Neuronal stem cell (in vitro differentiated cells): ENCODE results near the gene SH2D4B.
A peak's percentile ranks its signal among the peaks of the same experiment; 100 is the strongest.

Source experiments
- DNase-seq: peaks from one replicate; pipeline ENCODE4 v3.0.0-alpha.2; 2013; ENCODE audit warnings: low spot score
- H2AFZ ChIP-seq: one replicate; pipeline ENCODE4 v1.6.1; 2013; ENCODE audit warnings: mild to moderate bottlenecking, low read length, inconsistent platforms
- H2AK5ac ChIP-seq: 2 replicates; pipeline ENCODE4 v1.6.1; 2013; ENCODE audit warnings: low read depth, mild to moderate bottlenecking, inconsistent platforms, low read length, moderate library complexity, mixed read lengths
- H2BK120ac ChIP-seq: 2 replicates; pipeline ENCODE4 v1.6.1; 2013; ENCODE audit warnings: low read depth, mild to moderate bottlenecking, inconsistent platforms, low read length, moderate library complexity, mixed read lengths
- H2BK12ac ChIP-seq: one replicate; pipeline ENCODE4 v1.6.1; 2013; ENCODE audit warnings: low read length, inconsistent platforms
- H2BK15ac ChIP-seq: 2 replicates; pipeline ENCODE4 v1.6.1; 2013; ENCODE audit warnings: mild to moderate bottlenecking, low read length, inconsistent platforms, mixed read lengths
- H2BK5ac ChIP-seq: one replicate; pipeline ENCODE4 v1.6.1; 2013; ENCODE audit warnings: inconsistent platforms, mild to moderate bottlenecking, low read length, moderate library complexity
- H3K14ac ChIP-seq: one replicate; pipeline ENCODE4 v1.6.1; 2013; ENCODE audit warnings: low read length, inconsistent platforms
- H3K18ac ChIP-seq: 2 replicates; pipeline ENCODE4 v1.6.1; 2013; ENCODE audit warnings: low read length, inconsistent platforms
- H3K23ac ChIP-seq: 2 replicates; pipeline ENCODE4 v1.6.1; 2013; ENCODE audit warnings: low read depth, mild to moderate bottlenecking, mixed read lengths, low read length, inconsistent platforms; ENCODE audit not compliant: poor library complexity
- H3K27ac ChIP-seq: replicated peaks from 3 replicates; pipeline ENCODE4 v1.5.1; 2013; ENCODE audit warnings: low read length, inconsistent platforms
- H3K27me3 ChIP-seq, 3 experiments: 2 replicates each; pipeline ENCODE4 v1.6.1; 2013; ENCODE audit warnings: low read length in 3 of 3, mild to moderate bottlenecking in 2 of 3, inconsistent platforms in 1 of 3, low read depth in 1 of 3, mixed read lengths in 1 of 3, moderate library complexity in 1 of 3; ENCODE audit not compliant: control insufficient read depth in 3 of 3, insufficient read depth in 3 of 3
- H3K36me3 ChIP-seq, 2 donors: replicated peaks in 1 of 2; 2 replicates each; pipeline ENCODE4 v1.6.1; 2013; ENCODE audit warnings: low read length in 2 of 2; ENCODE audit not compliant: control insufficient read depth in 2 of 2, insufficient read depth in 2 of 2
- H3K4ac ChIP-seq: 2 replicates; pipeline ENCODE4 v1.6.1; 2013; ENCODE audit warnings: inconsistent platforms, mild to moderate bottlenecking, low read length, moderate library complexity
- H3K4me1 ChIP-seq, 2 donors: 1 replicate in 1 of 2; 2 replicates in 1 of 2; pipeline ENCODE4 v1.6.1; 2013; ENCODE audit warnings: low read length in 2 of 2, low read depth in 1 of 2; ENCODE audit not compliant: control insufficient read depth in 2 of 2, insufficient read depth in 1 of 2
- H3K4me2 ChIP-seq: one replicate; pipeline ENCODE4 v1.6.1; 2013; ENCODE audit warnings: mild to moderate bottlenecking, low read length, inconsistent platforms; ENCODE audit not compliant: insufficient read depth, poor library complexity, severe bottlenecking
- H3K4me3 ChIP-seq, 2 donors: 2 replicates each; pipeline ENCODE4 v1.5.1; 2013; ENCODE audit warnings: low read length in 2 of 2, mild to moderate bottlenecking in 2 of 2, inconsistent platforms in 1 of 2, moderate library complexity in 1 of 2
- H3K79me1 ChIP-seq: one replicate; pipeline ENCODE4 v1.6.1; 2013; ENCODE audit warnings: low read depth, mild to moderate bottlenecking, inconsistent platforms, low read length, moderate library complexity
- H3K9ac ChIP-seq: one replicate; pipeline ENCODE4 v1.6.1; 2013; ENCODE audit warnings: mild to moderate bottlenecking, low read depth, low read length, inconsistent platforms; ENCODE audit not compliant: poor library complexity
- H3K9me3 ChIP-seq, 2 donors: replicated peaks in 1 of 2; 2 replicates each; pipeline versions ENCODE3 to v1.6.1; 2013; ENCODE audit warnings: low read length in 2 of 2, mild to moderate bottlenecking in 2 of 2, inconsistent platforms in 1 of 2, low read depth in 1 of 2, mixed read lengths in 1 of 2, moderate library complexity in 1 of 2; ENCODE audit not compliant: control insufficient read depth in 2 of 2, insufficient read depth in 1 of 2
- H4K8ac ChIP-seq: one replicate; pipeline ENCODE4 v1.6.1; 2013; ENCODE audit warnings: low read depth, mild to moderate bottlenecking, inconsistent platforms, low read length, moderate library complexity
- H4K91ac ChIP-seq: one replicate; pipeline ENCODE4 v1.6.1; 2013; ENCODE audit warnings: low read length, low read depth, mild to moderate bottlenecking, inconsistent platforms; ENCODE audit not compliant: poor library complexity
- WGBS, 2 donors: extraction: QIAGEN DNeasy Blood & Tissue Kit; methylation state at CpG; one replicate each; pipeline ENCODE4 v1.1.7; 2013; ENCODE audit warnings: missing lambda C conversion rate in 2 of 2, mixed read lengths in 1 of 2; ENCODE audit not compliant: insufficient read length in 2 of 2, insufficient replicate concordance in 1 of 2; ENCODE audit errors: extremely low coverage in 2 of 2; 5-methylcytosine and 5-hydroxymethylcytosine counted together

Gene SH2D4B

DNA sequence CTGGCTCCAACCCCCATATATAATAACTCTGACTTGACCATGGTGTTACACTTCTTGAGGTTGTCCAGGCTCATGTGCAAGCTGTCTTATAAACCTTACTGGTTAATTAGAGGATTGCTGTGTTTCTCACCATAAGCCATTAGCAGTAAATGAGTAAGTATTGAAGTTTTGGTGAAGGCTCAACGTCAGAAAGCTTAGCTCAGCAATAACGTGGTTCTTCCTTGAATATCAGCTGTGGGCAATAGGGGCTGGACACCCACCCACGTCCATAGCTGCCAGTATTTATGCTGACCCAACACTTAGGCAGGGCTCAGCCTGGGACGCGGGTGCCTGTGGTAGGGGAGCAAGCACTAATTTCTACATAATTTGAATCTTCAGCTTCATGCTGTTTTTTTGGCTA lies 134.1 kb downstream of the SH2D4B start:
- Histone ChIP-seq H3K14ac (no peak overlapping the region), H3K27me3 (no peaks in the 10 kb centered on the region), H3K4me3 (no peak overlapping the region), H3K18ac (peak overlapping the region; percentile 44), H4K8ac (no peak overlapping the region), H3K27ac (no peak overlapping the region), H3K9me3 (peaks cover 0 to 1% of the 10 kb centered on the region in 2 donors), H2BK5ac (no peak overlapping the region), H3K4me1 (no peaks in the 10 kb centered on the region), H3K79me1 (no peaks in the 10 kb centered on the region), H2AFZ (no peak overlapping the region), H3K9ac (no peak overlapping the region), H2BK120ac (no peak overlapping the region), H3K36me3 (no peaks in the 10 kb centered on the region), H2BK12ac (no peak overlapping the region), H2BK15ac (no peak overlapping the region), H3K4me2 (no peak overlapping the region), H3K23ac (no peak overlapping the region), H4K91ac (no peak overlapping the region), H2AK5ac (no peak overlapping the region), H3K4ac (no peak overlapping the region)
- no peak for DNase-seq
- no CpG with 5 or more reads among the region's 5 CpGs for whole genome bisulfite sequencing, 2 donors

DNA sequence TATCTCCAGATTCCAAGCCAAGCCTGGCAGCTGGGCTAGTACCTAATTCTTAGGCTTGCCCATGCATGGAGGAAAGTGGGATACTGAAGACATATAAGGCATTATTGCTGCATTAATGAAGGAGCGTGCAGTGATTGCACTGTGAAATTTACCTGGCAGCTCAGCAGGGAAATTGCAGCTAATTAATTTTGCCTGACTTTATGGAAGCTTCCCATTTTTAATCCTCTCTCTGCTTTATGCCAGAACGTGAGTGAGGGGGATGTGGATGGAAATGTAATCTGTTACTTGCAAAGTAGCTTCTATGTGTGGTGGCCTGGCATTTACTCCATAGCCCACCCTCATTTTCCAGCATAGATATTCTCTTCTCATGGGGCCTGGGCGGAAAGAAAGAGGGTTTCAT lies 134.9 kb downstream of the SH2D4B start:
- Histone ChIP-seq H2BK120ac (no peak overlapping the region), H4K8ac (no peak overlapping the region), H3K36me3 (no peaks in the 10 kb centered on the region), H2AFZ (no peak overlapping the region), H2BK15ac (no peak overlapping the region), H4K91ac (no peak overlapping the region), H2AK5ac (no peak overlapping the region), H3K79me1 (no peaks in the 10 kb centered on the region), H3K14ac (no peak overlapping the region), H3K4me1 (no peaks in the 10 kb centered on the region), H3K27me3 (no peaks in the 10 kb centered on the region), H3K4ac (no peak overlapping the region), H2BK5ac (no peak overlapping the region), H3K23ac (no peak overlapping the region), H3K18ac (no peak overlapping the region), H3K9me3 (peaks cover 0 to 1% of the 10 kb centered on the region in 2 donors), H3K27ac (no peak overlapping the region), H3K4me2 (no peak overlapping the region), H2BK12ac (no peak overlapping the region), H3K9ac (no peak overlapping the region), H3K4me3 (no peak overlapping the region)
- DNase-seq: no peak
- WGBS, 2 donors: no CpG with 5 or more reads among the region's 3 CpGs

DNA sequence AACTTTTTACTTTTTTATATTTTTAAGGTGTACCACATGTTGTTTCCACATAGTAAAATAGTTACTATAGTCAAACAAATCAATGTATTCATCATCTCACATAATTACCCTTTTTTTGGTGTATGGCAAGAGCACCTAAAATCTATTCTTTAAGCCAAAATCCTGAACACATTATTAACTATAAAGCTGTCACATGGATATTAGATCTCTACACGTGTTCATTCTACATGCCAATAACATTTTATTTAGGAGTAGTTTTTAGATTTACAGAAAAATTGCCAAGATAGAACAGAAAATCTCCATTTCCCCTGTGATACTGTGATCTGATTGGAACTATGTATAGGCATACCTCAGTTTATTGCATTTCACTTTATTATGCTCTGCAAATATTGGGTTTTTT lies 137.1 kb downstream of the SH2D4B start:
- Histone ChIP-seq H3K4ac (no peak overlapping the region), H2BK12ac (no peak overlapping the region), H3K18ac (no peak overlapping the region), H3K4me3 (no peak overlapping the region), H4K8ac (no peak overlapping the region), H3K4me1 (no peaks in the 10 kb centered on the region), H2BK5ac (no peak overlapping the region), H3K36me3 (no peaks in the 10 kb centered on the region), H2BK15ac (no peak overlapping the region), H3K79me1 (no peaks in the 10 kb centered on the region), H3K9ac (no peak overlapping the region), H2AFZ (no peak overlapping the region), H4K91ac (no peak overlapping the region), H3K14ac (no peak overlapping the region), H3K27me3 (no peaks in the 10 kb centered on the region), H3K27ac (no peak overlapping the region), H2BK120ac (no peak overlapping the region), H3K23ac (no peak overlapping the region), H2AK5ac (no peak overlapping the region), H3K9me3 (peaks cover 0 to 1% of the 10 kb centered on the region in 2 donors), H3K4me2 (no peak overlapping the region)
- no peak for DNase-seq
- no CpG with 5 or more reads among the region's 1 CpG for WGBS, 2 donors

DNA sequence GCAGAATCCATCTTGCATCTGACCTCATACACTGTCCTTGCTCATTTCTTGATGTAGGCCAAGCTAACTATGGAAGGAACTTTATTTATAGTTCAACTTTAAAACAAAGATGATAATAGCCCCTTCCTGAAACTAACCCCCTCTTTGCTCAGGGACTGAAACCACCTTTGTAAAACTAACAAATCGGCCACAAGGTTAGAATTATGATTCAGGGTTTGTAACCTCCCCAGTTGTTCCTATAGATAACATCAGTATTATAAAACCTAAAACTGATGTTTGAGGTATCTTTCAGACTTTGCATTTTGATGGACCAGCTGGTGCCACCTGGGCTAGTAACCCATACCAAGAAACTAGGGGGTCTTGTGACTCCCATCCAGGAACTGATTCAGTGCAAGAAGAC lies 143.4 kb downstream of the SH2D4B start:
- H3K4ac ChIP-seq: no peak overlapping the region
- H2BK120ac ChIP-seq: no peak overlapping the region
- H2BK5ac ChIP-seq: no peak overlapping the region
- no peak for DNase-seq
- no peaks in the 10 kb centered on the region for H3K36me3 ChIP-seq
- no peak overlapping the region for H2AK5ac ChIP-seq
- no peaks in the 10 kb centered on the region for H3K4me1 ChIP-seq
- H4K91ac ChIP-seq: no peak overlapping the region
- no peak overlapping the region for H4K8ac ChIP-seq
- H2BK15ac ChIP-seq: no peak overlapping the region
- H2AFZ ChIP-seq: no peak overlapping the region
- WGBS, 2 donors: no CpG with 5 or more reads among the region's 1 CpG
- H3K27me3 ChIP-seq: no peaks in the 10 kb centered on the region
- H3K14ac ChIP-seq: no peak overlapping the region
- no peak overlapping the region for H3K4me2 ChIP-seq
- H3K79me1 ChIP-seq: no peaks in the 10 kb centered on the region
- no peaks in the 10 kb centered on the region for H3K9me3 ChIP-seq
- H3K27ac ChIP-seq: no peak overlapping the region
- H3K23ac ChIP-seq: no peak overlapping the region
- H3K4me3 ChIP-seq: no peak overlapping the region
- H3K18ac ChIP-seq: no peak overlapping the region
- H3K9ac ChIP-seq: no peak overlapping the region
- H2BK12ac ChIP-seq: no peak overlapping the region
